Hepatocyte (in vitro differentiated cells): ENCODE measurements around the gene MGAT5B.

Source experiments
- EZH2 ChIP-seq: fragments of 200-600 bp; sonication (generic); IDR thresholded peaks from 2 replicates; pipeline ENCODE4 v1.6.1; 2016; ENCODE audit warnings: antibody characterized with exemption, mild to moderate bottlenecking, borderline replicate concordance
- TF ChIP-seq, protein P1 (sequence below): fragments of 200-600 bp; sonication (generic); IDR thresholded peaks from 2 replicates; pipeline ENCODE4 v1.5.1; 2016; ENCODE audit warnings: antibody characterized with exemption, mild to moderate bottlenecking; ENCODE audit not compliant: poor library complexity

DNA sequence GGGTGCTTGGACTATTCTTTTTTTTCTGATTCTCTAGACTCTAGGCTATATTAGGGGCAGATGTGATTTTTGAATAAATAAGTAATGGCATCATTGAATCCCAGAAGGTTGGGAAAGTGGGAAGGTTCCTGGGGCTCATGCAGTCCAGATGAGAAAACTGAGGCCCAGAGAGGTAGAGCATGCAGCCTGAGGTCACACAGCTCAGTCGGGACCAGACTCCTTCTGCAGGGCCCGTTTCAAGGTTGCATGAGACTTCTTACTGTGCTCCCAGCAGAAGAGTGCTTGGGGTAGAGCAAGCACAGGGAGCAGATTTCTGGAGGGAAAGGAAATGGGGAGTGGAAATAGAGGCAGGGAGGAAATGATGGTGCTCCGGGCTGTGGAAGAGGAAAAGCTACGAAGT lies 59.8 kb downstream of the MGAT5B start:
- TF ChIP-seq, protein P1, sequence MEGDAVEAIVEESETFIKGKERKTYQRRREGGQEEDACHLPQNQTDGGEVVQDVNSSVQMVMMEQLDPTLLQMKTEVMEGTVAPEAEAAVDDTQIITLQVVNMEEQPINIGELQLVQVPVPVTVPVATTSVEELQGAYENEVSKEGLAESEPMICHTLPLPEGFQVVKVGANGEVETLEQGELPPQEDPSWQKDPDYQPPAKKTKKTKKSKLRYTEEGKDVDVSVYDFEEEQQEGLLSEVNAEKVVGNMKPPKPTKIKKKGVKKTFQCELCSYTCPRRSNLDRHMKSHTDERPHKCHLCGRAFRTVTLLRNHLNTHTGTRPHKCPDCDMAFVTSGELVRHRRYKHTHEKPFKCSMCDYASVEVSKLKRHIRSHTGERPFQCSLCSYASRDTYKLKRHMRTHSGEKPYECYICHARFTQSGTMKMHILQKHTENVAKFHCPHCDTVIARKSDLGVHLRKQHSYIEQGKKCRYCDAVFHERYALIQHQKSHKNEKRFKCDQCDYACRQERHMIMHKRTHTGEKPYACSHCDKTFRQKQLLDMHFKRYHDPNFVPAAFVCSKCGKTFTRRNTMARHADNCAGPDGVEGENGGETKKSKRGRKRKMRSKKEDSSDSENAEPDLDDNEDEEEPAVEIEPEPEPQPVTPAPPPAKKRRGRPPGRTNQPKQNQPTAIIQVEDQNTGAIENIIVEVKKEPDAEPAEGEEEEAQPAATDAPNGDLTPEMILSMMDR = no peak
- no peak for TF ChIP-seq EZH2
